HG02763 (cell line): ENCODE data around the gene DGCR6L.
"Not testable (repeated sequence)": the region's sequence is repeated elsewhere in the genome, so short reads cannot be mapped to it uniquely, and the experiment has no call there.

ENCODE experiments used
- ATAC-seq: cut with Tn5 transposase; IDR thresholded peaks from one replicate; pipeline ENCODE4 v1.9.1; 2021; ENCODE audit warnings: mild to moderate bottlenecking, moderate library complexity; ENCODE audit not compliant: unreplicated experiment

Gene DGCR6L

DNA sequence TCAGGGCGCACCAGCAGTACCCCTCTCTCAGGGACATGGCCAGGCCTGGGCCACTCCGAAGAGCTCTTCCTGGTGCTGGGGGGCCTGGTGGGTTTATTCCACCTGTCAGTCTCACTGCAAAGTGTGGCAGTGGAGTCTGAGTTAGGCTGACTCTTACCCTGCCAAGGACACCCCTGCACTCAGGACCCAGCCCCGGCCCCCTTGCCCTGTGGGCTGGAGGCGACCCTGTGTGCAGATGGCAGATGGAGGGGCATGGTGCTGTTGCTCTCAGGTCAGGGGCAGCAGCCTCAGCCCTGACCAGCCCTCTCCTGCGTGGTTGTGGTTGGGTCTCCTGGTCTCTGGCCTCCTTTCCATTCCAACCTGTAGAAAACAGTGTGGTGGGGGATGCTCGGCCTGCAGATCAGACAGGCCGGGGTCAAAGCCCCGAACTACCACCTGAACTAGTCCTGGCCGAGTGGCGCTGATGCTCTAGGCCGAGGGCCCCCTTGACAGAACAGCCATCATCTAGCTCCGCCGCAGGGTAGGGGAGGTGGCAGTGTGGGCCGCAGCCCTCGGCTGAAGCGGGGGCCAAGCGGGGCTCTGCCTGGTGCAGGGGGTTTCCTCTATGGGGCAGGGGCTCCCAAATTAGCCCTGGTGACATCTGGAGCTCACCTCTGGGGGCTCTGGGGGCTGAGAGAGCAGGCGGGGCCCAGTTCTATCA is 41.8 kb downstream of the DGCR6L start:
- not testable (repeated sequence) for ATAC-seq

DNA sequence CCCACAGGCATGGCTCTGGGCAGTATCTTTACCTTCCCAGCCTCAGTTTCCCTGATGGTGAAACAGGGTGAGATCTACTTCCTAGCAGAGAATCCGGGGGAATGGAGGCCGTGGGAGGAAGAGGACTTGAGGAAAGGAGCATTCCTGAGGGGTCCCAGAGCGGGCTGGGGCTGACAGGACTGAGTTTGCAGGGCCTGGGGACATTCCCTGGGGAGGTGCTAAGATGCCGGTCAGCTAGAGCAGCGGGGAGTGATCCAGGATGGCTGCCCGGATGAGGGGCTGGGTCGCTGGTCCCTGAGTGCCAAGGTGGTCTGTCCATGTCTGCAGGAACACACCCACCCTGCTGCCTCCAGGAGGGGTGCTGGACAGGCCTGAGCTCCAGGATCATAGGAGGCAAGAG is 43.4 kb downstream of the DGCR6L start:
- no peak for ATAC-seq

DNA sequence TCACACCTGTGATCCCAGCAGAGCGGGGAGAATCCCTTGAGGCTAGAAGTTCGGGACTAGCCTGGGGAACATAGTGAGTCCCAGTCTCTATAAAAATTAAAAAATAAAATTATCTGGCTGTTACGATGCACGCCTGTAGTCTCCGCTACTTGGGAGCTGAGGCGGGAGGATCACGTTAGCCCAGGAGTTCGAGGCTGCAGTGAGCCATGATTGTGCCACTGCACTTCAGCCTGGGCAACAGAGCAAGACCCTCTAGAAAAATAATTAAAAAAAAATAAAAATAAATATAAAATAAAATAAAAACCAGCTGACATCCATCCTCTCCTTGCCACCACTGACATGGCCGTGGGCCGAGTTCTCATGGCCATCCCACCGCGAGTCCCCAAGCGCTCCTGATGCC is 44.0 kb downstream of the DGCR6L start:
- ATAC-seq, result no peak

DNA sequence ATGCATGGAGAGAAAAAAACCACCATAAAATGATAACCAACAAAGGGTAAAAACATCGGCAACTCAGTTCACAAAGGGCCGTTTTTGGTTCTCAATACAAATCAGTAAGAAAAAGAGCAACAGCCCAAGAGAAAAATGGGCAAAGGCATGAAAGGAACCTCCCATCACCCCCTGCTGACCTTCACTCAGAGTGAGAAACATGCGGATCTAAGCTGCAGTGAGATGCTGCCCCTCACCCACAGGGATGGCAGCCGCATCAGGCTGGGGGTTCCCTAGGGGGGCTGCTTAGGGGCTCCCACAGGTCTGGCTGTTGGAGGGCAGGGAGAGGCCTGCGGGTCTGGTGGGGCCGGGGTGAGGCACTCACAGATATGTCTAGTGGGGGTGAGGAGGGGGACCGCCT is 44.5 kb downstream of the DGCR6L start:
- ATAC-seq, result not testable (repeated sequence)

DNA sequence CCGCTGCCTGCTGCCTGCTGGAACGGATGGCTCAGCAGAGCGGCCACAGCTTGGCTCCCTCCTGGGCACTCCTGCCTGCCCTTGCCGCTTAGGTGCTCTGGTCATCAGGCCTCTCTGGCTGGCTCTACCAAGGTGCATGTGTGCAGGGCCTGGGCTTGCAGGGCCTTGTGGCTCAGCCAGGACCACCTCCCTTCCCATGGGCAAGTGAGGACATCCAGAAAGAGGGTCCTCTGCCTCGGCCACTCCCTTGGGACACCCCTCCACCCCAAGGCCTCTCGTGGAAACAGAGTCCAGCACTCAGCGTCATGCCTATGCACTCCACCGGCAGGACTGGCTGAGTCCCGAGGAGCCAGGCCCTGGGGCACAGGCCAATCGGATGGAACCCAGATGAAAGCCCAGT is 45.5 kb downstream of the DGCR6L start:
- not testable (repeated sequence) for ATAC-seq

DNA sequence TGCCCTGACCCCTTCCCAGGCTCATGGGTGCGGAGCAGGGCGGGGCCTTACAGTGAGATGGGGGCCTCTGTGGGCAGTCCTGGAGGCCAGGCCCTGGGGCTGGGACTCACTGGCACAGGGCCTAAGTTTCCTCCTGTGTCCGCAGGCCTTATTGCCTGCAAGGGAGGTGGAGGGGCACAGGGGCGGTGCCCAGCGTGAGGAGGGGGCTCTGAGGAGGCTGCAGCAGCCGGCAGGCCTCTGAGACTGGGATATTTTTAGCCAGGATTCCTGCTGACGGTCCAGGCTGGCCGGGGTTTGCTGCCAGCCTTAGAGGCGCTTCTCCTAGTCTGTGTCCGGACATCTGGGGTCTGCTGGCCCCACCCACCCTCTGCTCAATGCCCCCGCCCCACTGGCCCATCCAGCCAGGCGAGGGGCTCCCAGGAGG is 46.1 kb downstream of the DGCR6L start:
- ATAC-seq, result no peak

DNA sequence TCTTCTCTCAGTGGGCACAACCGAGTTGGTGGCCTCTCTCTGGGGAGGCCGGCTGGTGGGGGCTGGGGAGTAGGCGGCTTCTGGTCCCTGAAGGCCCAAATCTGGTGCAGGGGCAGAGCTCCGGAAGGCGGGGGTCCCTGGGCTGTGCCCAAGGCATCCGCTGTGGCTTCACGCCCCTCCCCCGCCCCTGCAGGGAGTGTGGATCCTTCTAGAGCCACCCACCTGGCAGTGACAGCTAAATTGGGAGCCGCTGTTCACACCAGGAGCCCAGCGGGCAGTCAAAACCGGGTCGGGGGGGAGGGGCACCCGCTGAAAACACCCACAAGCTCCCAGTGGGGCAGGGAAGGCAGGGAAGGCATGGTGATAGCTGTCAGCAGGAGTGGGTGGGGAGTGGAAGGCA is 47.2 kb downstream of the DGCR6L start:
- no peak for ATAC-seq

DNA sequence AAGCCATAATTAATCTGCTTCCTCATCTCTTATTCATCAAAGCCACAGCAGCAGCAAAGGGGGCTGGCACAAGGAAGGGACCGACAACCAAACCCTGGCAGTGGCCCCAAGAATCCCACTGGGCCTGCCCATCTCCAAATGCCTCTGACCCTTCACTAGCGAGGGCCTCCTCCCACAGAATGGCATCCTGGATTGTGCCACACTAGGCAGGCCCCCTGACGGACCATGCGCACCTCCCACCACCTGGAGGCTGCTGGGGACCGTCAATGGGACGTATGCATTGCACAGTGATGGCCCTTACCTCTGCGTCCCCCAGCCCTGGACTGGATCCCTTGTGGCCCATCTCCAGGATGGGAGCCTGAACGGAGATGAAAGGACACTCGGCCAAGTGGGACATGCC is 47.7 kb downstream of the DGCR6L start:
- ATAC-seq, result no peak

DNA sequence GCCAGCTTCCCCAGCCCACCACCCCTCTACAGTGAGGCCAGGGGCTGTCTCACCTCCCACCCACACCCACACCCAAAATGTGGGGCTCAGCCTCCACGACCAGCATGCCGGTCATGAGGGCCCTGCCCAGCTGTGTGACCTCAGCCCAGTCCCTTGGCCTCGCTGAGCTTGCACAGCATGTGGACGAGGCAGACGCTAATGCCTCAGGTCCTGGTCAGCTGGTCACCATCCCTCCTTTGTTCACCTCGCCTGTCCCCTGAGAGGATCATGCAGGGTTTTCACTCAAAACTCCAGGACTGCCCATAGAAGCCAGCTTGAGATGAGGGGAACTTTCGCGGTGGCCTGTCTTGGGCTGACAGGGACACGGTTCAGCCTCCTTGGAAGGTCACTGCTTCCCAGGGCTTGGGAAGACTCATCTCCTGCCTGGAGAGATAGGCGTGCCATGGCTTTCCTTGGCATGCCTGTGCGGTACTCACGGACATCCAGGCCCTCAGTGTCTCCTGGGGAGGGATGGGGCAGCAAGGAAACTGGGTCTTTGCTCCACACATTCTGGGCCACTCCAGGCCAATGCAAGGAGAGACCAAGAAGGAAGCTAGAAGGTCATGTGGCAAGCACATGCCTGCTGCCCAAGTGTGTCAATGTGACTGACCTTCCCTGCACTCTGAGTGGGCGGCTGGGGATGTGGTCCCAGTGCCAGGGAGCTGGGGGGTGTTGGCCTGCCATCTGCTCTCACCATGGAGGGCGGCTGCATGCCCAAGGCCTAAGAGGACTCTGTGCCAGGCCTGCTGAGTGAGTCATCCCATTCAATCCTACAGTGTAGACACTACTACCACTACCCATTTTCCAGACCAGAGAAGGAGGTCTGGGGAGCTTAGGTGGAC is 48.5 kb downstream of the DGCR6L start:
- no peak for ATAC-seq

DNA sequence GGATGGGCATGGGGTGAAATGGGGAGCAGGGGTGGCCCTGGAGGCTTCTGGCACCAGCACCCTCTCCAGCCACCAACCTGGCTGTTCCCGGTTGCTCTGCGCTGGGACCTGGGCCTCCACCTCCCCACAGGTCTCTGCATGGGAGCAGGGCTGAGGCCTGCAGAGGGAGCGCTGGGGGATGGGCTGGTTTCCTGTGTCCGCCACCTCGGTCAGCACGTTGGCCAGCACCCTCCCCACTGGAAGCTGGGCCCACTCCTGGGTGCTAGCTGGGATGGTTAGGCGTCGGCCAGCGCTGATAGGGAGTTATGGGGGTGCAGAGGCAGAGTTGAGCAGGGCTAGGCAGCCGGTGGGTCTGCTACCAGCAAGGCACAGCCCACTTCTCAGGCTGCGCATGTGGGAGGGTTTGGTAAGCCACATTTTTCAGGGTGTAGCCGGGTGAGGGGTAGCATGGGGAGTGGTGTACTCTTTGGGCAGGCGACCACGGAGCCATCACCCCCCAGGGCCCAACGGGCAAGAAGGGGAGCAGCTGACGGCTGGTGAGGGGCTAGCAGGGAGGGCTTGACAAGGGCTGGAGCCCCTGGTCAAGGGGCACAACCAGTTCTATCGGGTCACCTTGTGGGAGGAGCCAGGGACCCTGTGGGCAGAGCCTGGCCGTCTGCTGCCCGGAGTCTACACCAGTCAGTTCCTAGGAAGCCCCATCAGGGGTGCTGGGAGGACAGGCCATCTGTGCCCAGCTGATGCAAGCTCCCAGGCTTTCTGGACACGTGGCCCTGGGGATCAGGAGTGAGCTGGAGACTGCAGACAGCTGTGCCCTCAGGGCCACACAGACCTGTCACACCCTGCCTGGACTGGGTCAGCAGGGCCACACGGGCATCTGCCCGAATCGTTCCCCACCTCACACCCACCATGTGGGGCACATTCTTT is 49.4 kb downstream of the DGCR6L start:
- ATAC-seq, result not testable (repeated sequence)

DNA sequence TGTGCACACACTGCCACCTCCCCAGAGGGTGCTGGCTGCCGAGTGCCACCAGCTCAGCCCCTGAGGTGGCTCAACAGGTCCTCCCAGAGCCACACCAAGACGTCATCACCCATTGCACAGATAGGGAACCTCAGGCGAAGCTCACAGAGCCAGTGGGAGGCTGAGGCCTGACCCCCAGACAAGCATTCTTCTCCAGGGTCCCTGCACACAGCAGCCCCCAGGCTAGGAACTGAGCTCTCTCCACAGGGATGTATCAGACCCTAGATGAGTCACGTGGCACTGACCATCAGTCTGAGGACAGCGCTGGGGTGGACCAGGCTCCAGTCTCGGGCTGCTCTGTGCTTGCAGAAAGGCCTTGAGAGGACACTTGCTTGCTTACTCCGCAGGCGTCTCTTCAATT is 50.2 kb downstream of the DGCR6L start:
- not testable (repeated sequence) for ATAC-seq

DNA sequence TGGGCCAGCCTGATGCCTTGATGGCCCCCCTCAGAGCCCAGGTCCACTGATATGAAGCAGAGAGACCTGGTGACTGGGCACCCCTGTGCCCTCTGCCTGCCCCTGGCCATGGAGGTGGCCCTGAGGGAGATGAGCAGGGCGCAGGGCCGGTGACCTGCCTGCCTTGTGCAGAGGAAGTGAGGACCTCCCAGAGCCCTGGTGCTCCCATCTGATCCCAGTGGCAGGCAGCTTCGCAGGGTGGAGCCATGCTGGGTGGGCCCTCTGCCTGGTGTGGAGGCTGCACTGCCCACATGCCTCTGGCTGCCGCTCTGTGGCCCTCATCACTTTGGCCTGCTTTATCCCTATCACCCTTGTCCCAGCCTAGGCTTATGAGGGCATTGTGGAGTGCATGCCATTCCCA is 50.7 kb downstream of the DGCR6L start:
- ATAC-seq, result not testable (repeated sequence)

DNA sequence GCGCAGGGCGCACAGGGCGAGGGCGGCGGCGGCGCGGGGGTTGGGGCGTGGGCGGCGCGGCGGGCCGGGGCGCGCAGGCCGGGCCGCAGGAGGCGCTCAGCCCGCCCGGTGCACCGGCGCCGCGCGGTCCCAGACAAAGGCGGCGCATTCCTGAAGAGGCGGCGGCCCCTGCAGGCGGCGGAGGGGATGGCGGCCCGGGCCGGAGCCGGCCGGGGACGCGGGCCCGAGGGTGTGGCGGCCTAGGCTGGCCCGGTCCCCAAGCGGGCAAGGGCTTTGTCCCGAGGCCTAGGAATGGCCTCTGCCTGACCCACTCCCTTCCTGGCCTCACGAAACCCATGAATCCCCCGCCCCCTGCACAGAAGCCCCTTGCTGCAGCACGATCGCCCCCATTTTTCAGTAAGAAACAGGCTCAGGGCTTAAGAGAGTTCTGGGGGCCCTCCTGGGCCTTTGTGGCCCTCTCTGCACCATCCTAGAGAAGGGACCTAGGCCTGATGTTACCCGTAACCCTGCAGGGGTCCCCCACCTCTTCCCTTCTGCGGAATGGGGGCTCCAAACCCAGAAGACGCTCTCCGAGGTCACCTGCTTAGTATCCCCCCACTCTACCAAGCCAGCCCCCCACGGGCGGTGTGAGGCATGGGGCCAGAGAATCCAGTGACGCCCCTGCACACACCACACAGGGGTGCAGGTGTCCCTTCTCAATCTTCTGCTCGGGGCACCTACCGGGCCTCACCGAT is 51.4 kb downstream of the DGCR6L start, which contains the start of gene RTN4R:
TSS of gene RTN4R (minus strand) at position 40 of the 734 bp plus-strand sequence. CDS start 226 bp downstream, outside the sequence.
- ATAC-seq, result no peak

DNA sequence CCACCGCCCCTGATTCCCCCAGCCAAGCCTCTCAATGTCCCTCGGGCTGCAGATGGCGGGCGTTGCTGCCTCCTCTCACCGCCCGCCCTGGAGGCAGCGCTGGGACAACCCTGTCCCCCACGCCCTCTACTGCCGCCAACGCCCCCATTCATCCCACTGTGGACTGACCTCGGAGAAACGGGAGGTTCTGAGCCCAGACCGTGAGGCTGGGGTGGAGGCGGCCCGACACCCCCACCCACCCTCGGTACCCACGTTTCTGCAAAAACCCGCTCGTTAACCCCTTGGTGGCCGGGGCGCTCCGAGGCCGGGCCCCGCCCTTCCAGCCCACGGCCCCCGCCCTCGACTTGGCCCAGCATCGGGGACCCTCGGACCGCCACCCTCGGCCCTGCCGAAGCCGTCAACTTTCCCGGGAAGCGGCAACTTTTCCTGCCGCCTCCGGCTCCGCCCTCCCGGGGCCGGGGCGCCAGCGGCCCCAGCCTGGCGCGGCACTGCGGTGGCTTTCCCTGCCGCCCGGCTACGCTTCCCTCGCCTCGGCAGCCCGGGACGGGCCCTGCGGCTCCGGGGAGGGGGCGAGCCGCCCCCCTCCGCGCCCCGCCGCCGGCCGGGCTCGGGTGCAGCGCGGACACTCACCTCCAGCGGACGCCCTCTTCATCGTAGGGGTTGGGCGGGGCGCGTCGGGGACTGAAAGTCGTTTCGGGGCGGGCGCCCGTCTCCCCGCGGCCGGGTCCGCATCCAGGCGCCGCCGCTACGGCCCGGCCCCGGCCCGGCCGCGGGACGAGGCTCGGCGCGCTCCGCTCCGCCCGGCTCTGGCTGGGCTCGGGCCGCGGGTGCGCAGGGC is 52.2 kb downstream of the DGCR6L start:
- ATAC-seq, result no peak

DNA sequence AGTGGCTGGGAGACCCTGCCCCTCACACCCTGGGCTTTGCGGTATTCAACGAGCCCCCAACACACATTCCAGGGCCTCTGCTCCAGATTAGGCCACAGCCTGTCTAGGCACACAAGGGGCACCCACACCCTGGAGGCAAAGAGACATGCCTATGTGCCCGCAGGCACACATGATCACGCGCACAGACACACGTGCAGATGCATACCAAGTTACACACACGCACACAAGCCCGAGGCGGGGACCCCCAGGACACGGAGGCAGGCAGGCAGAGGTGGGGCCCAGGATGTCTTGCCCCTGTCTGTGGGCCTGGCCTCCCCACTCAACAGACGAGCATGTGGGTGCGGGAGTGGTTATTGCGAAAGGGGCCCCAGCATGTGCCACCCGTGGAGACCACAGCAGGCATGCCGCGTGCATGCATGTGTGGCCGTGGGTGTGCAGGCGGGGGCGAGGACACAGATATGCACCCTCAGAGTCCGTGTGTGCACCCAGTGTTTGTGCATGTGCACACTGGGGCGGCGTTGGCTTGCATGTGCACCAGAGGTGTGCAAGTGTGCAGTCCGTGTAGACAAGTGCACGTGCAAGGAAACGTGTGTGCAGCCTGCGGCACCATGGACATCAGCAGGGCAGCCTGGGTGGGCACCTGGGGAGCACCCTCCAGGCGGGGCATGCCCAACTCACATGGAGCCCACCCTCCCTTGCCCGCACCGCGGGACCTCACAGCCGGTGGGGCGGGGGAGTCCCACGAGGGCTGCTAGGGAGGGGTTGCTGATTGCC is 53.0 kb downstream of the DGCR6L start:
- not testable (repeated sequence) for ATAC-seq

DNA sequence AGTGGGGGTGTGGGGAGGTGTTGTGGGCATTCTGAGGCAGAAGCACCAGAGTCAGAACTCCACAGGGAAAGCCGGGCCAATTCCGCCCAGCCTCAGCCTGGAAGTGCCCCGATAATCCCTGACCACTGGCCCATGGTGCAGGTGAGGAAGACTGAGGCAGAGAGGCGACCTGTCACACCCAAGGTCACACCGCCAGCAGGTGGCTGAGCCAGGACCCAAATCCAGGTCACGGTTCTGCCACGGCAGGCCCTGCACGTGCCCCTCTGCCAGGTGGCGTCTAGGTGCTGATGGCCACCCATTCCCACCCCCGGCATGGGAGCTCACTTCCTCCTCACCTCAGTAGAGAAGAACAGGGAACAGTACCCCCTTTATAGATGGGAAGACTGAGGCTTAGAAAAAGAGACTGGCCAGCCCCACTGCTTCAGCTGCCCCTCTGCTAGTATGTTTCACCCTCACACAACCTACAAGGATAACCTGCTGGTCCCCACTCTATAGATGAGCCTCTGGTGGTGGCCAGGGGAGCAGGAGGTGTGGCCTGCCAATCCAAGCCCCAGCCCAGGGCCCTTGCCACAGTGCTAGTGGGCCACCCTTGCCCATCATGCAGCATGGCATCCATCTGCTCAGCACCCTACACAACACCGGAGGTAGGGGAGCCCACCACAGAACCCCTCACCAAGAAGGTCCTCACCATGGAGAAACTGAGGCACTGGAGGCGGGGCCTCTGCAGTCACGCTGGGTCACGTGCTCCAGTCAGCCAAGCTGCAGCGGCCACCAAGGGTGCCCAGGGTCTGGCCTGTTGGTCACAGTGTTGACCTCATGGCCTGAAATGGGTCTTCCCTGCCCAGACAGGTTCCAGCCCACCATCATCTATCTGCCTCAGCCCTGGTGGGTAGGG is 53.8 kb downstream of the DGCR6L start:
- not testable (repeated sequence) for ATAC-seq

DNA sequence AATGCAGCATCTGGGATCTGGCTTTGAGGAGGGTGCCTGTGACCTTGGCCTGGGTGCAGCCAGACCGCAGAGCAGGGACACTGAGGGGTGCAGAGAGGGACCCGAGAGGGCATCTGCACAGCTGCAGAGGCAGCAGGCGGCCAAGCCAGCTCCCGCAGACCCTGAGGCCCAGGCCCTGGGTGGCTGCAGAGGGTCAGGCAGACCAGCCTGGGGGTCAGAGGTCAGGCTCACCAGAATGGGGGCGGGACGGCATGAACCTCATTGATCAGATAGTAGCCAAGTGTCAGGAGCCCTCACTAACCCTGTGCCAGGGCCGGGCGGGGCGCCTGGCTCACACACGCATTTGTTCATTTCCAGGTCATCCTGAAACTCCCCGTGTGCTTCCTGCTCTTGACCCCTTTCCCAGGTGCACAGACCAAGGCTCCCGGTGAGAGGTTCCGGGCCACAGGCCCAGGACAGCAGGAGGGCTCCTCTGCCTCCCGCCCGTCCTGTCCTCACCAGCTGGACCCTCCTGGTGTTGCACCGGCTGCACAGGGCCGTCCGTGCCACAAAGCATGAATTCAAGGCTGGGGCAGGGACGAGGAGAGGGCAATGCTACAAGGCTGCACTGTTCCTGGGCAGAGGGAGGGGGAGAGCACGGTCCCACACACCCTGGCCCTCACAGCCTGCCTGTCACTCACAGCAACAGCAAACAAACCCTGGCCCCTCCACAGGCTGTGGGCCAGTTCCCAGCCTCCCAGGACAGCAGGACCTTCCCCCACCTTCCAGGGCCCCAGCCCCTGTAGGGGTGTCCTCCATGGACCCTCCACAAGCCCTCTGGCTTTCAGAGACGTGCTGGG is 55.0 kb downstream of the DGCR6L start:
- ATAC-seq, result no peak
